Chondrocyte (in vitro differentiated cells): Measurements from ENCODE around the gene TNS2. TPM values are rescaled to one million over a fixed set of nuclear protein-coding genes. Genes with fewer than 3 reads are reported as not detected.

Source experiments
- DNase-seq: peaks from one replicate; pipeline ENCODE4 v3.0.0; 2021; ENCODE audit warnings: mixed read lengths, low spot score
- H3K27ac Mint-ChIP-seq: one replicate; pipeline ENCODE4 v1.8.0; 2021; ENCODE audit warnings: mild to moderate bottlenecking, moderate library complexity, mixed read lengths; ENCODE audit not compliant: unreplicated experiment
- H3K27me3 Mint-ChIP-seq: 2 replicates; pipeline ENCODE4 v1.8.0; 2021; ENCODE audit warnings: low read depth, mixed read lengths
- H3K36me3 Mint-ChIP-seq: 2 replicates; pipeline ENCODE4 v1.8.0; 2021; ENCODE audit warnings: low read depth, mixed read lengths
- H3K4me1 Mint-ChIP-seq: 2 replicates; pipeline ENCODE4 v1.8.0; 2021; ENCODE audit warnings: low read depth, mild to moderate bottlenecking, mixed read lengths
- H3K4me3 Mint-ChIP-seq: one replicate; pipeline ENCODE4 v1.8.0; 2021; ENCODE audit warnings: mild to moderate bottlenecking, moderate library complexity, mixed read lengths; ENCODE audit not compliant: unreplicated experiment
- H3K9me3 Mint-ChIP-seq: 2 replicates; pipeline ENCODE4 v1.8.0; 2021; ENCODE audit warnings: low read depth, mixed read lengths
- total RNA-seq: library from RNA; stranded (reverse); gene quantifications from 3 replicates; pipeline ENCODE4 v1.2.1, GENCODE V29; 2021
- TF ChIP-seq, protein P1 (sequence below): fragments of 200-600 bp; sonication (generic); IDR thresholded peaks from 2 replicates; pipeline ENCODE4 v1.5.0; 2021; ENCODE audit warnings: antibody characterized with exemption, mild to moderate bottlenecking, moderate library complexity

The TNS2 gene
- total RNA-seq, 1 donor from 2014 or later, result 104 TPM

- peaks cover 84% of the 10 kb centered on the region for H3K4me1 Mint-ChIP-seq
- peak overlapping the region; percentile 88 for H3K4me3 Mint-ChIP-seq
- DNase-seq, result peak; percentile 76
- peak overlapping the region; percentile 99 for H3K27ac Mint-ChIP-seq
- H3K9me3 Mint-ChIP-seq, result no peaks in the 10 kb centered on the region
- H3K36me3 Mint-ChIP-seq, result peaks cover 10% of the 10 kb centered on the region
- TF ChIP-seq, protein P1, sequence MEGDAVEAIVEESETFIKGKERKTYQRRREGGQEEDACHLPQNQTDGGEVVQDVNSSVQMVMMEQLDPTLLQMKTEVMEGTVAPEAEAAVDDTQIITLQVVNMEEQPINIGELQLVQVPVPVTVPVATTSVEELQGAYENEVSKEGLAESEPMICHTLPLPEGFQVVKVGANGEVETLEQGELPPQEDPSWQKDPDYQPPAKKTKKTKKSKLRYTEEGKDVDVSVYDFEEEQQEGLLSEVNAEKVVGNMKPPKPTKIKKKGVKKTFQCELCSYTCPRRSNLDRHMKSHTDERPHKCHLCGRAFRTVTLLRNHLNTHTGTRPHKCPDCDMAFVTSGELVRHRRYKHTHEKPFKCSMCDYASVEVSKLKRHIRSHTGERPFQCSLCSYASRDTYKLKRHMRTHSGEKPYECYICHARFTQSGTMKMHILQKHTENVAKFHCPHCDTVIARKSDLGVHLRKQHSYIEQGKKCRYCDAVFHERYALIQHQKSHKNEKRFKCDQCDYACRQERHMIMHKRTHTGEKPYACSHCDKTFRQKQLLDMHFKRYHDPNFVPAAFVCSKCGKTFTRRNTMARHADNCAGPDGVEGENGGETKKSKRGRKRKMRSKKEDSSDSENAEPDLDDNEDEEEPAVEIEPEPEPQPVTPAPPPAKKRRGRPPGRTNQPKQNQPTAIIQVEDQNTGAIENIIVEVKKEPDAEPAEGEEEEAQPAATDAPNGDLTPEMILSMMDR, result no peak
- no peaks in the 10 kb centered on the region for H3K27me3 Mint-ChIP-seq
Measured at GRCh38 chr12:53051881-53052412, 2.1 kb downstream of the TNS2 start.

- Mint-ChIP-seq H3K9me3 (no peaks in the 10 kb centered on the region), H3K4me1 (peaks cover 88% of the 10 kb centered on the region), H3K27me3 (no peaks in the 10 kb centered on the region), H3K4me3 (peak overlapping the region; percentile 88), H3K36me3 (peaks cover 15% of the 10 kb centered on the region), H3K27ac (peak overlapping the region; percentile 99)
- TF ChIP-seq, protein P1, result no peak
- no peak for DNase-seq
Measured at GRCh38 chr12:53052419-53053217, 2.8 kb downstream of the TNS2 start.

DNA sequence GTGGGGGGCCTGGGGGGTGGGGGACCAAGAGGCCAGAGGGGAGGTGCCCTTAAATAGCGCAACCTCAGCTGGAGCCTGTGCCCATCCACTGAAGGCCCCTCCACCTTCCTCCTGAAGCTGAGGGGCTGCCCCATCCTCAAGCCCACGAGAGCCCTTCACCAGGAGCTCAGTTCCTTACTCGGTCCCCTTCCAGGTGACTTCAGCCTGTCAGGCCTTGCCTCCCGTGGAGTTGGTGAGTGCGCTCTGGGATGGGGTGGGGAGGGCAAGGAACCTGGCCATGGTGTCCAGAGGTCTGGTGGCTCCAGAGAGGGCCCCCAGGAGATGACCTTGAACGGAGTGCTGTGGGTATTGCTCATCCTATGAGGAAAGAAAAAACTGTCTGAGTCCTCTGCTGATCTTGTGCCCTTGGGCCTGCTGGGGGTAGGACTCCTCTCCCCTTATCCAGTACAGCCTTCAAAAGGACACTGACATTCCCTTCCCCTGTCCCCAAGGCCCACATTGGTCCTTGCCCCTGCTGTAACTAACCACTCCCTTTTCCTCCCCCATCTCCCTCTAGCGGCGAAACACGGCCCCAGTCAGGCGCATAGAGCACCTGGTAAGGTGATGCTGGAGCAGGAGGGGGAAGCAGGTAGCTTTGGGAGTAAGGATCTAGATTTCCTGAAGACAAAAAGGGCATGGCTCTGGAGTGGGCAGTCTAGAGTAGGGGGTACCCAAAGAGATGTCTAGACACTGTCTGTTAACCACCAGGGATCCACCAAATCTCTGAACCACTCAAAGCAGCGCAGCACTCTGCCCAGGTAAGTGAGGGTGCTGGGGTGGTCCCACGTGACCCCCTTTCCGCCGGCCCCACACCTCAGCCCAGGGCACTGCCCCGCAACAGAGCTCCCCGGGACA is 3.6 kb downstream of the TNS2 start:
- H3K27ac Mint-ChIP-seq, result peak overlapping the region; percentile 99
- no peaks in the 10 kb centered on the region for H3K27me3 Mint-ChIP-seq
- H3K9me3 Mint-ChIP-seq, result no peaks in the 10 kb centered on the region
- TF ChIP-seq, protein P1, result peak; percentile 81
- H3K4me3 Mint-ChIP-seq, result peak overlapping the region; percentile 71
- H3K36me3 Mint-ChIP-seq, result peaks cover 19% of the 10 kb centered on the region
- peaks cover 83% of the 10 kb centered on the region for H3K4me1 Mint-ChIP-seq
- DNase-seq, result no peak

GRCh38 chr12:53054112-53054878 is 4.4 kb downstream of the TNS2 start:
- no peaks in the 10 kb centered on the region for H3K9me3 Mint-ChIP-seq
- no peaks in the 10 kb centered on the region for H3K27me3 Mint-ChIP-seq
- peak overlapping the region; percentile 71 for H3K4me3 Mint-ChIP-seq
- DNase-seq, result peak; percentile 94
- peak overlapping the region; percentile 99 for H3K27ac Mint-ChIP-seq
- TF ChIP-seq, protein P1, result no peak
- peaks cover 75% of the 10 kb centered on the region for H3K4me1 Mint-ChIP-seq
- peaks cover 19% of the 10 kb centered on the region for H3K36me3 Mint-ChIP-seq
